Astrocyte (in vitro differentiated cells and primary cell): ENCODE results near the gene AAMP. TPM values are rescaled to one million over a fixed set of nuclear protein-coding genes. Genes with fewer than 3 reads are reported as not detected.

Experiments used
- DNase-seq: peaks from one replicate; pipeline ENCODE4 v3.0.0-alpha.2; 2010; ENCODE audit warnings: low read depth
- FAIRE-seq: peaks from 2 replicates; lab custom pipeline; 2011; peaks lifted over from hg19 to GRCh38; lab: Jason Lieb, UNC
- H2AFZ ChIP-seq: 2 replicates; pipeline ENCODE4 v1.6.0; 2012; ENCODE audit warnings: low read depth, low read length, inconsistent platforms
- H3K27ac ChIP-seq: 2 replicates; pipeline ENCODE4 v1.5.1; 2011; ENCODE audit warnings: low read depth, low read length, inconsistent platforms
- H3K27me3 ChIP-seq: 2 replicates; pipeline ENCODE4 v1.6.0; 2011; ENCODE audit warnings: low read length, inconsistent platforms; ENCODE audit not compliant: insufficient read depth
- H3K36me3 ChIP-seq: 2 replicates; pipeline ENCODE4 v1.5.1; 2011; ENCODE audit warnings: low read length, inconsistent platforms; ENCODE audit not compliant: insufficient read depth
- H3K4me1 ChIP-seq: 2 replicates; pipeline ENCODE4 v1.5.1; 2011; ENCODE audit warnings: low read length, inconsistent platforms; ENCODE audit not compliant: insufficient read depth
- H3K4me2 ChIP-seq: 2 replicates; pipeline ENCODE4 v1.6.0; 2012; ENCODE audit warnings: low read length, inconsistent platforms
- H3K4me3 ChIP-seq: 2 replicates; pipeline ENCODE4 v1.5.1; 2011; ENCODE audit warnings: low read depth, mild to moderate bottlenecking, low read length, inconsistent platforms; ENCODE audit not compliant: insufficient read depth
- H3K79me2 ChIP-seq: 2 replicates; pipeline ENCODE4 v1.6.0; 2012; ENCODE audit warnings: mild to moderate bottlenecking, low read length, inconsistent platforms; ENCODE audit not compliant: insufficient read depth
- H3K9ac ChIP-seq: 2 replicates; pipeline ENCODE4 v1.6.0; 2012; ENCODE audit warnings: mild to moderate bottlenecking, low read length, inconsistent platforms
- H3K9me3 ChIP-seq: 2 replicates; pipeline ENCODE4 v1.5.1; 2012; ENCODE audit warnings: low read depth, mild to moderate bottlenecking, low read length, inconsistent platforms; ENCODE audit not compliant: insufficient read depth
- H4K20me1 ChIP-seq: 2 replicates; pipeline ENCODE4 v1.6.0; 2012; ENCODE audit warnings: low read length, inconsistent platforms; ENCODE audit not compliant: insufficient read depth
- H3K27ac Mint-ChIP-seq: one replicate; pipeline ENCODE4 v1.8.0; 2021; ENCODE audit warnings: mild to moderate bottlenecking, mixed read lengths; ENCODE audit not compliant: unreplicated experiment
- H3K27me3 Mint-ChIP-seq: one replicate; pipeline ENCODE4 v1.8.0; 2021; ENCODE audit warnings: low read depth, mixed read lengths; ENCODE audit not compliant: unreplicated experiment
- H3K36me3 Mint-ChIP-seq: one replicate; pipeline ENCODE4 v1.8.0; 2021; ENCODE audit warnings: low read depth, mixed read lengths; ENCODE audit not compliant: unreplicated experiment
- H3K4me1 Mint-ChIP-seq: one replicate; pipeline ENCODE4 v1.8.0; 2021; ENCODE audit warnings: low read depth, mixed read lengths; ENCODE audit not compliant: unreplicated experiment
- H3K4me3 Mint-ChIP-seq: one replicate; pipeline ENCODE4 v1.8.0; 2021; ENCODE audit warnings: mild to moderate bottlenecking, moderate library complexity, mixed read lengths; ENCODE audit not compliant: unreplicated experiment
- H3K9me3 Mint-ChIP-seq: one replicate; pipeline ENCODE4 v1.8.0; 2021; ENCODE audit warnings: mild to moderate bottlenecking, mixed read lengths; ENCODE audit not compliant: unreplicated experiment
- EZH2 ChIP-seq: IDR thresholded peaks from 2 replicates; pipeline ENCODE4 v1.6.1; 2012; ENCODE audit warnings: mild to moderate bottlenecking, low read length, inconsistent platforms; ENCODE audit not compliant: insufficient read depth
- total RNA-seq: library from RNA; stranded (reverse); gene quantifications from 2 replicates; pipeline ENCODE4 v1.2.1, GENCODE V29; 2021
- TF ChIP-seq, protein P1 (sequence below): IDR thresholded peaks from 2 replicates; pipeline ENCODE4 v1.5.1; 2011; ENCODE audit warnings: low read depth, mild to moderate bottlenecking, inconsistent platforms, low read length, moderate library complexity; ENCODE audit not compliant: insufficient read depth

The AAMP gene
- total RNA-seq, 1 donor from 2014 or later, result 87.3 TPM

- H4K20me1 ChIP-seq, result peaks cover 4% of the 10 kb centered on the region
- DNase-seq (no peak), FAIRE-seq (no peak)
- Mint-ChIP-seq H3K27ac (no peak overlapping the region), H3K4me1 (peaks cover 21% of the 10 kb centered on the region), H3K27me3 (no peaks in the 10 kb centered on the region), H3K36me3 (peaks cover 2% of the 10 kb centered on the region), H3K9me3 (no peaks in the 10 kb centered on the region), H3K4me3 (peak overlapping the region; percentile 72)
- peaks cover 41% of the 10 kb centered on the region for H3K4me1 ChIP-seq
- H3K36me3 ChIP-seq, result no peaks in the 10 kb centered on the region
- peak overlapping the region; percentile 86 for H2AFZ ChIP-seq
- peak overlapping the region; percentile 72 for H3K27ac ChIP-seq
- H3K9me3 ChIP-seq, result no peaks in the 10 kb centered on the region
- H3K9ac ChIP-seq, result peak overlapping the region; percentile 87
- TF ChIP-seq, protein P1, sequence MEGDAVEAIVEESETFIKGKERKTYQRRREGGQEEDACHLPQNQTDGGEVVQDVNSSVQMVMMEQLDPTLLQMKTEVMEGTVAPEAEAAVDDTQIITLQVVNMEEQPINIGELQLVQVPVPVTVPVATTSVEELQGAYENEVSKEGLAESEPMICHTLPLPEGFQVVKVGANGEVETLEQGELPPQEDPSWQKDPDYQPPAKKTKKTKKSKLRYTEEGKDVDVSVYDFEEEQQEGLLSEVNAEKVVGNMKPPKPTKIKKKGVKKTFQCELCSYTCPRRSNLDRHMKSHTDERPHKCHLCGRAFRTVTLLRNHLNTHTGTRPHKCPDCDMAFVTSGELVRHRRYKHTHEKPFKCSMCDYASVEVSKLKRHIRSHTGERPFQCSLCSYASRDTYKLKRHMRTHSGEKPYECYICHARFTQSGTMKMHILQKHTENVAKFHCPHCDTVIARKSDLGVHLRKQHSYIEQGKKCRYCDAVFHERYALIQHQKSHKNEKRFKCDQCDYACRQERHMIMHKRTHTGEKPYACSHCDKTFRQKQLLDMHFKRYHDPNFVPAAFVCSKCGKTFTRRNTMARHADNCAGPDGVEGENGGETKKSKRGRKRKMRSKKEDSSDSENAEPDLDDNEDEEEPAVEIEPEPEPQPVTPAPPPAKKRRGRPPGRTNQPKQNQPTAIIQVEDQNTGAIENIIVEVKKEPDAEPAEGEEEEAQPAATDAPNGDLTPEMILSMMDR, result no peak
- no peak for TF ChIP-seq EZH2
- H3K4me2 ChIP-seq, result peak overlapping the region; percentile 94
- H3K79me2 ChIP-seq, result peaks cover 49% of the 10 kb centered on the region
- H3K27me3 ChIP-seq, result no peaks in the 10 kb centered on the region
- H3K4me3 ChIP-seq, result peak overlapping the region; percentile 79
Measured at GRCh38 chr2:218291318-218292047, 21.5 kb upstream of the AAMP start.

GRCh38 chr2:218290316-218291261 is 20.7 kb upstream of the AAMP start:
- H3K9ac ChIP-seq, result peak overlapping the region; percentile 87
- H3K4me2 ChIP-seq, result peak overlapping the region; percentile 94
- H4K20me1 ChIP-seq, result peaks cover 4% of the 10 kb centered on the region
- H3K36me3 ChIP-seq, result no peaks in the 10 kb centered on the region
- H3K4me3 ChIP-seq, result peak overlapping the region; percentile 79
- H3K27me3 ChIP-seq, result no peaks in the 10 kb centered on the region
- FAIRE-seq (no peak), DNase-seq (no peak)
- no peak overlapping the region for H2AFZ ChIP-seq
- H3K79me2 ChIP-seq, result peaks cover 55% of the 10 kb centered on the region
- peak overlapping the region; percentile 59 for H3K27ac Mint-ChIP-seq
- peaks cover 30% of the 10 kb centered on the region for H3K4me1 Mint-ChIP-seq
- H3K9me3 Mint-ChIP-seq, result no peaks in the 10 kb centered on the region
- H3K27me3 Mint-ChIP-seq, result no peaks in the 10 kb centered on the region
- TF ChIP-seq, protein P1, result no peak
- TF ChIP-seq EZH2, result no peak
- no peaks in the 10 kb centered on the region for H3K9me3 ChIP-seq
- H3K36me3 Mint-ChIP-seq, result peaks cover 2% of the 10 kb centered on the region
- peaks cover 50% of the 10 kb centered on the region for H3K4me1 ChIP-seq
- no peak overlapping the region for H3K27ac ChIP-seq
- H3K4me3 Mint-ChIP-seq, result peak overlapping the region; percentile 72
